ENCODE results near the gene TXNDC8.

DNA sequence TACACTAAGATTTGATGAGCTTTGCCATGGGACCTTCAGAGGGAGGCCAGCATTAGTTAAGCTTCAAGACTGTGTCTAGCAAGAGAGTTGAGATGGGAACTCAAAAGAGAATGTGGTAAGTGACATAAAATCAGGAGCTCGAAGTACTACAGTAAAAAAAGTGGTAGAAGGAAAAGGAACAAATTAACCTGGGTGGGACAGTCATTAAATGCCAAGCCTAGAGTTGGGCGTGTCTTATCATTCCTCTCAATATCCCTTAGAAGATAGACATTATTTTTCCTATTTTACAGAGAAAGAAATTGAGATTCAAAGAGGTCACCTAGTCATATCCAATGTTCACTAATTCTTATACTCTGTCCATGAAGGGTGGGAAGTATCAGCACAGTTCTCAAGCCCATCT, 78.1 kb downstream of the TXNDC8 start:
- TF ChIP-seq, protein P1, sequence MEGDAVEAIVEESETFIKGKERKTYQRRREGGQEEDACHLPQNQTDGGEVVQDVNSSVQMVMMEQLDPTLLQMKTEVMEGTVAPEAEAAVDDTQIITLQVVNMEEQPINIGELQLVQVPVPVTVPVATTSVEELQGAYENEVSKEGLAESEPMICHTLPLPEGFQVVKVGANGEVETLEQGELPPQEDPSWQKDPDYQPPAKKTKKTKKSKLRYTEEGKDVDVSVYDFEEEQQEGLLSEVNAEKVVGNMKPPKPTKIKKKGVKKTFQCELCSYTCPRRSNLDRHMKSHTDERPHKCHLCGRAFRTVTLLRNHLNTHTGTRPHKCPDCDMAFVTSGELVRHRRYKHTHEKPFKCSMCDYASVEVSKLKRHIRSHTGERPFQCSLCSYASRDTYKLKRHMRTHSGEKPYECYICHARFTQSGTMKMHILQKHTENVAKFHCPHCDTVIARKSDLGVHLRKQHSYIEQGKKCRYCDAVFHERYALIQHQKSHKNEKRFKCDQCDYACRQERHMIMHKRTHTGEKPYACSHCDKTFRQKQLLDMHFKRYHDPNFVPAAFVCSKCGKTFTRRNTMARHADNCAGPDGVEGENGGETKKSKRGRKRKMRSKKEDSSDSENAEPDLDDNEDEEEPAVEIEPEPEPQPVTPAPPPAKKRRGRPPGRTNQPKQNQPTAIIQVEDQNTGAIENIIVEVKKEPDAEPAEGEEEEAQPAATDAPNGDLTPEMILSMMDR (IDR thresholded peaks at IDR 0.05): no peak
- TF ChIP-seq, protein P2, sequence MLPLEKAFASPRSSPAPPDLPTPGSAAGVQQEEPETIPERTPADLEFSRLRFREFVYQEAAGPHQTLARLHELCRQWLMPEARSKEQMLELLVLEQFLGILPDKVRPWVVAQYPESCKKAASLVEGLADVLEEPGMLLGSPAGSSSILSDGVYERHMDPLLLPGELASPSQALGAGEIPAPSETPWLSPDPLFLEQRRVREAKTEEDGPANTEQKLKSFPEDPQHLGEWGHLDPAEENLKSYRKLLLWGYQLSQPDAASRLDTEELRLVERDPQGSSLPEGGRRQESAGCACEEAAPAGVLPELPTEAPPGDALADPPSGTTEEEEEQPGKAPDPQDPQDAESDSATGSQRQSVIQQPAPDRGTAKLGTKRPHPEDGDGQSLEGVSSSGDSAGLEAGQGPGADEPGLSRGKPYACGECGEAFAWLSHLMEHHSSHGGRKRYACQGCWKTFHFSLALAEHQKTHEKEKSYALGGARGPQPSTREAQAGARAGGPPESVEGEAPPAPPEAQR (CRISPR knock-in tag; IDR thresholded peaks at IDR 0.05): no peak
- TF ChIP-seq HMGA2 (CRISPR knock-in tag; IDR thresholded peaks at IDR 0.05): no peak
- no peak for TF ChIP-seq TEAD1 (CRISPR knock-in tag; IDR thresholded peaks at IDR 0.05)
- TF ChIP-seq, protein P3, sequence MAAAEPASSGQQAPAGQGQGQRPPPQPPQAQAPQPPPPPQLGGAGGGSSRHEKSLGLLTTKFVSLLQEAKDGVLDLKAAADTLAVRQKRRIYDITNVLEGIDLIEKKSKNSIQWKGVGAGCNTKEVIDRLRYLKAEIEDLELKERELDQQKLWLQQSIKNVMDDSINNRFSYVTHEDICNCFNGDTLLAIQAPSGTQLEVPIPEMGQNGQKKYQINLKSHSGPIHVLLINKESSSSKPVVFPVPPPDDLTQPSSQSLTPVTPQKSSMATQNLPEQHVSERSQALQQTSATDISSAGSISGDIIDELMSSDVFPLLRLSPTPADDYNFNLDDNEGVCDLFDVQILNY (CRISPR knock-in tag; IDR thresholded peaks at IDR 0.05): no peak
- TF ChIP-seq ATF1 (CRISPR knock-in tag; IDR thresholded peaks at IDR 0.05): no peak
